Fibroblast of mammary gland (primary cell): ENCODE measurements around the gene RAPGEF3.

Experiments
- DNase-seq: peaks from one replicate; pipeline ENCODE4 v3.0.0-alpha.2; 2010; ENCODE audit warnings: low read depth
- H3K4me3 ChIP-seq: 2 replicates; pipeline ENCODE4 v1.5.1; 2011; ENCODE audit warnings: low read depth, mild to moderate bottlenecking, low read length, moderate library complexity; ENCODE audit not compliant: control insufficient read depth
- CTCF ChIP-seq: conservative IDR thresholded peaks from 2 replicates; pipeline ENCODE4 v1.5.1; 2011; ENCODE audit warnings: low read depth, low read length, inconsistent platforms; ENCODE audit not compliant: control insufficient read depth, insufficient read depth

Gene RAPGEF3

GRCh38 chr12:47750916-47751470 lies 7.7 kb downstream of the RAPGEF3 start:
- no peak overlapping the region for H3K4me3 ChIP-seq
- TF ChIP-seq CTCF, result no peak
- DNase-seq, result no peak

- H3K4me3 ChIP-seq, result no peak overlapping the region
- no peak for DNase-seq
- TF ChIP-seq CTCF, result no peak
Observed at GRCh38 chr12:47750229-47750798, 8.4 kb downstream of the RAPGEF3 start.

- no peak overlapping the region for H3K4me3 ChIP-seq
- no peak for DNase-seq
Observed at GRCh38 chr12:47748899-47749298, 9.8 kb downstream of the RAPGEF3 start.

GRCh38 chr12:47748507-47748828 lies 10.2 kb downstream of the RAPGEF3 start:
- no peak for TF ChIP-seq CTCF
- no peak for DNase-seq

More at GRCh38 chr12:47748899-47749298, 9.8 kb downstream of the RAPGEF3 start:
- no peak for TF ChIP-seq CTCF

GRCh38 chr12:47747596-47748506 lies 10.8 kb downstream of the RAPGEF3 start:
- no peak overlapping the region for H3K4me3 ChIP-seq
- no peak for DNase-seq
- TF ChIP-seq CTCF, result no peak

More at GRCh38 chr12:47748507-47748828, 10.2 kb downstream of the RAPGEF3 start:
- H3K4me3 ChIP-seq, result no peak overlapping the region

- no peak for DNase-seq
- H3K4me3 ChIP-seq, result no peak overlapping the region
- TF ChIP-seq CTCF, result no peak
Observed at GRCh38 chr12:47747126-47747525, 11.6 kb downstream of the RAPGEF3 start.
